ENCODE results near the gene EXOC7. TPM values are rescaled to one million over a fixed set of nuclear protein-coding genes. Genes with fewer than 3 reads are reported as not detected.
"Not testable (repeated sequence)": the region's sequence is repeated elsewhere in the genome, so short reads cannot be mapped to it uniquely, and the experiment has no call there.

EXOC7 gene
- total RNA-seq, 2 experiments from 2014 or later, result 132 to 137 TPM

GRCh38 chr17:76085066-76085730 is 18.4 kb downstream of the EXOC7 start:
- Mint-ChIP-seq H3K27ac (no peak overlapping the region), H3K27me3 (peaks cover 3% of the 10 kb centered on the region), H3K9me3 (ENCODE audit: low read depth) (no peaks in the 10 kb centered on the region), H3K4me3 (no peak overlapping the region), H3K36me3 (peaks cover 10% of the 10 kb centered on the region), H3K4me1 (no peaks in the 10 kb centered on the region)
- CTCF ChIA-PET, result interaction anchor here (0.6 kb wide), 1 partner anchor 71 kb away, joined by 3 read pairs; no protein-coding TSS in a partner anchor
- DNase-seq (no peak), ATAC-seq (no peak)

GRCh38 chr17:76083536-76084182 is 19.9 kb downstream of the EXOC7 start:
- no peak for ATAC-seq
- CTCF ChIA-PET, result interaction anchor here (1.6 kb wide), 1 partner anchor 71 kb away, joined by 3 read pairs; no protein-coding TSS in a partner anchor
- no peak for DNase-seq
- Mint-ChIP-seq H3K9me3 (ENCODE audit: low read depth) (no peaks in the 10 kb centered on the region), H3K27ac (peak overlapping the region; percentile 11), H3K4me1 (peaks cover 2% of the 10 kb centered on the region), H3K4me3 (no peak overlapping the region), H3K36me3 (peaks cover 6% of the 10 kb centered on the region), H3K27me3 (peaks cover 13% of the 10 kb centered on the region)

GRCh38 chr17:76082326-76083251 is 21.0 kb downstream of the EXOC7 start:
- peaks cover 21% of the 10 kb centered on the region for H3K27me3 Mint-ChIP-seq
- H3K36me3 Mint-ChIP-seq, result peaks cover 5% of the 10 kb centered on the region
- H3K4me3 Mint-ChIP-seq, result no peak overlapping the region
- ATAC-seq (no peak), DNase-seq (no peak)
- H3K9me3 Mint-ChIP-seq (ENCODE audit: low read depth), result no peaks in the 10 kb centered on the region
- peaks cover 2% of the 10 kb centered on the region for H3K4me1 Mint-ChIP-seq
- CTCF ChIA-PET, result interaction anchor here (1.6 kb wide), 1 partner anchor 70 kb away, joined by 3 read pairs; no protein-coding TSS in a partner anchor
- H3K27ac Mint-ChIP-seq, result no peak overlapping the region

GRCh38 chr17:76081295-76082210 is 22.0 kb downstream of the EXOC7 start:
- Mint-ChIP-seq H3K4me3 (no peak overlapping the region), H3K27me3 (peaks cover 32% of the 10 kb centered on the region), H3K9me3 (ENCODE audit: low read depth) (no peaks in the 10 kb centered on the region), H3K36me3 (peaks cover 6% of the 10 kb centered on the region), H3K27ac (no peak overlapping the region), H3K4me1 (peaks cover 7% of the 10 kb centered on the region)
- CTCF ChIA-PET, result no interaction called here
- ATAC-seq (no peak), DNase-seq (no peak)

GRCh38 chr17:76080768-76081287 is 22.8 kb downstream of the EXOC7 start:
- peaks cover 6% of the 10 kb centered on the region for H3K36me3 Mint-ChIP-seq
- peaks cover 13% of the 10 kb centered on the region for H3K4me1 Mint-ChIP-seq
- H3K4me3 Mint-ChIP-seq, result no peak overlapping the region
- CTCF ChIA-PET, result no interaction called here
- H3K9me3 Mint-ChIP-seq (ENCODE audit: low read depth), result no peaks in the 10 kb centered on the region
- ATAC-seq (no peak), DNase-seq (no peak)
- H3K27me3 Mint-ChIP-seq, result peaks cover 39% of the 10 kb centered on the region
- H3K27ac Mint-ChIP-seq, result no peak overlapping the region

- CTCF ChIA-PET, result interaction anchor here (0.7 to 2.7 kb wide), 3 partner anchors 13 to 223 kb away, joined by 3 to 7 read pairs (median 4); partner anchors contain the start of gene EXOC7
- Mint-ChIP-seq H3K27me3 (peaks cover 46% of the 10 kb centered on the region), H3K4me1 (peaks cover 16% of the 10 kb centered on the region), H3K9me3 (ENCODE audit: low read depth) (no peaks in the 10 kb centered on the region), H3K36me3 (peaks cover 6% of the 10 kb centered on the region), H3K27ac (no peak overlapping the region), H3K4me3 (no peak overlapping the region)
- no peak for ATAC-seq
- no peak for DNase-seq
These were observed 23.4 kb downstream of the EXOC7 start for GRCh38 chr17:76079956-76080767.

- no peaks in the 10 kb centered on the region for H3K9me3 Mint-ChIP-seq (ENCODE audit: low read depth)
- no peak overlapping the region for H3K27ac Mint-ChIP-seq
- no peak for DNase-seq
- CTCF ChIA-PET, result interaction anchor here (0.7 to 2.7 kb wide), 3 partner anchors 14 to 224 kb away, joined by 3 to 7 read pairs (median 4); partner anchors contain the start of gene EXOC7
- H3K4me1 Mint-ChIP-seq, result peaks cover 20% of the 10 kb centered on the region
- peaks cover 6% of the 10 kb centered on the region for H3K36me3 Mint-ChIP-seq
- H3K27me3 Mint-ChIP-seq, result peaks cover 52% of the 10 kb centered on the region
- no peak for ATAC-seq
- no peak overlapping the region for H3K4me3 Mint-ChIP-seq
These were observed 24.0 kb downstream of the EXOC7 start for GRCh38 chr17:76079535-76079955.

GRCh38 chr17:76078860-76079534 is 24.6 kb downstream of the EXOC7 start, which contains the start of gene ZACN:
TSS of gene ZACN (plus strand) at chr17:76079182. CDS start at chr17:76079265, 83 bp downstream.
- ATAC-seq, result no peak
- no peak within 1 kb of the TSS for H3K27ac Mint-ChIP-seq
- H3K9me3 Mint-ChIP-seq (ENCODE audit: low read depth), result no peaks in the 10 kb centered on the region
- peaks cover 54% of the 10 kb centered on the region for H3K27me3 Mint-ChIP-seq
- H3K36me3 Mint-ChIP-seq, result peaks cover 3% of the 10 kb centered on the region
- peaks cover 20% of the 10 kb centered on the region for H3K4me1 Mint-ChIP-seq
- CTCF ChIA-PET, result interaction anchor here (0.7 to 2.7 kb wide), 4 partner anchors 14 to 224 kb away, joined by 3 to 7 read pairs (median 4); partner anchors contain the start of gene EXOC7
- DNase-seq, result no peak
- no peak within 1 kb of the TSS for H3K4me3 Mint-ChIP-seq

- H3K4me1 Mint-ChIP-seq, result peaks cover 21% of the 10 kb centered on the region
- not testable (repeated sequence) for DNase-seq; H3K9me3 Mint-ChIP-seq (ENCODE audit: low read depth); H3K27ac Mint-ChIP-seq; ATAC-seq; H3K4me3 Mint-ChIP-seq; H3K36me3 Mint-ChIP-seq
- H3K27me3 Mint-ChIP-seq, result peaks cover 60% of the 10 kb centered on the region
- CTCF ChIA-PET, result interaction anchor here (1.1 to 2.7 kb wide), 2 partner anchors 25 to 64 kb away, joined by 4 to 7 read pairs; partner anchors contain the start of gene EXOC7
These were observed 25.2 kb downstream of the EXOC7 start for GRCh38 chr17:76078370-76078769.

GRCh38 chr17:76077584-76078110 is 25.9 kb downstream of the EXOC7 start:
- Mint-ChIP-seq H3K36me3 (peaks cover 3% of the 10 kb centered on the region), H3K9me3 (ENCODE audit: low read depth) (no peaks in the 10 kb centered on the region), H3K4me3 (no peak overlapping the region), H3K27ac (no peak overlapping the region), H3K27me3 (peaks cover 61% of the 10 kb centered on the region), H3K4me1 (peaks cover 25% of the 10 kb centered on the region)
- CTCF ChIA-PET, result interaction anchor here (1.1 to 2.7 kb wide), 2 partner anchors 26 to 63 kb away, joined by 4 to 7 read pairs; partner anchors contain the start of gene EXOC7
- ATAC-seq (no peak), DNase-seq (no peak)

All from activated CD8-positive, alpha-beta memory T cell treated with anti-CD3 and anti-CD28 coated beads, Interleukin-2, amount 10 ng/mL, durations not matched to agents 7 days and 5 days (primary cell).